Measurements from ENCODE around the gene VGLL4.

Gene VGLL4

GRCh38 chr3:11570789-11571495 is 72.8 kb downstream of the VGLL4 start:
- TF ChIP-seq POLR2A (IDR thresholded peaks at IDR 0.05; ENCODE audit: low read depth, low read length) = no peak
- peak; percentile 52 for DNase-seq (ENCODE audit: insufficient read length, low spot score)
- no peak for FAIRE-seq

DNA sequence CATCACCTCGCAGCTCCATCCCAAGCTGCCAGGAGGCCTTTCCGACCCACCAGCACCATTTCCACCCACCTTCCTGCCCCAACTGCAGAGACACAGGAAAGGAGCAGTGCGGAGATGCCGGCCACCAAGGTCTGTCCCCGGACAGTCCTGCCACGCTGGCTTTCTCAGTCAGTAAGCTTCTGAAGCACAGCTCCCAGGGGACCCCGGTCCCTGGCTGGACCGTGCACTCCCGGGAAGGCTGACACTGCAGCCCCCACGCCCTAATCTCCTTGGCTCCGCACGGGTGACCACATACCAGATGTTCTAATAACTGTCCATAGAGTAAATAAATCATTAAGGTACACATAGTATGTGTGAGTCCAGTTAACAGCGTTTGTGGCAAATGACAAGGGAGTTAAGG is 73.5 kb downstream of the VGLL4 start:
- FAIRE-seq (no peak), DNase-seq (ENCODE audit: insufficient read length, low spot score) (no peak)
- TF ChIP-seq POLR2A (IDR thresholded peaks at IDR 0.05; ENCODE audit: low read depth, low read length) = no peak

GRCh38 chr3:11569156-11569741 is 74.5 kb downstream of the VGLL4 start:
- no peak for DNase-seq (ENCODE audit: insufficient read length, low spot score)
- no peak for TF ChIP-seq POLR2A (IDR thresholded peaks at IDR 0.05; ENCODE audit: low read depth, low read length)
- FAIRE-seq = no peak

DNA sequence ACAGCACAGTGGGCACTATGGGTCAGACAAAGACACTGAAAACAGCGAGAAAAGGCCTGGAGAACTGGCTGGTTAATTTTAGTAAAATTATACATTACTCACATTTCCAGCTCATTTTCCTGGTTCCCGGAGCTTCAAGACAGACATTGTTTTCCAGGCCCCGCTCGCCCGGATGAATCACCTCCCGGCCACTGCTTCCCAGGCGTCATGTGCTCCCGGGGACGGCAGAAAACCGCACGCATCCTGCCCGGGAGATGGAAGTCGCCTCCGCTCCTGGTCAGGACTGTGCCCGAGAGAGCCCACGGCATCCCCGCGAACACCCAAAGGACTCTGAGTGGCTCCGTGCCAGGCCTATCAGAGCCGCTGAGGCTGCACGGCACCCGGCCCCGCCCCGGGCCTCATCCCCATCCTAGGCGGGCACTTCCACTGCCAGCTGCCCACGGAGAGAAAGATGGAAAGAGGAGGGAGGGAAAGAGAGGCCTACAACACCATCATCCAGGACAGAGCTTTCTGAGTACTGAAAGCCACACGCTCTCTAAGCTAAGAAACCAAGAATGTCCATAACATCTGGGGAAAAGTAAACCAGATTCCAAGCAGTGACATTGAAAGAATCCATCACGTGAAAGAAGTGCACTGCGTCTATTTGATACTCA is 75.1 kb downstream of the VGLL4 start:
- FAIRE-seq (no peak), DNase-seq (ENCODE audit: insufficient read length, low spot score) (peak; percentile 97)
- peak; percentile 45; the same call in 1 of the 2 replicates for TF ChIP-seq POLR2A (IDR thresholded peaks at IDR 0.05; ENCODE audit: low read depth, low read length)

DNA sequence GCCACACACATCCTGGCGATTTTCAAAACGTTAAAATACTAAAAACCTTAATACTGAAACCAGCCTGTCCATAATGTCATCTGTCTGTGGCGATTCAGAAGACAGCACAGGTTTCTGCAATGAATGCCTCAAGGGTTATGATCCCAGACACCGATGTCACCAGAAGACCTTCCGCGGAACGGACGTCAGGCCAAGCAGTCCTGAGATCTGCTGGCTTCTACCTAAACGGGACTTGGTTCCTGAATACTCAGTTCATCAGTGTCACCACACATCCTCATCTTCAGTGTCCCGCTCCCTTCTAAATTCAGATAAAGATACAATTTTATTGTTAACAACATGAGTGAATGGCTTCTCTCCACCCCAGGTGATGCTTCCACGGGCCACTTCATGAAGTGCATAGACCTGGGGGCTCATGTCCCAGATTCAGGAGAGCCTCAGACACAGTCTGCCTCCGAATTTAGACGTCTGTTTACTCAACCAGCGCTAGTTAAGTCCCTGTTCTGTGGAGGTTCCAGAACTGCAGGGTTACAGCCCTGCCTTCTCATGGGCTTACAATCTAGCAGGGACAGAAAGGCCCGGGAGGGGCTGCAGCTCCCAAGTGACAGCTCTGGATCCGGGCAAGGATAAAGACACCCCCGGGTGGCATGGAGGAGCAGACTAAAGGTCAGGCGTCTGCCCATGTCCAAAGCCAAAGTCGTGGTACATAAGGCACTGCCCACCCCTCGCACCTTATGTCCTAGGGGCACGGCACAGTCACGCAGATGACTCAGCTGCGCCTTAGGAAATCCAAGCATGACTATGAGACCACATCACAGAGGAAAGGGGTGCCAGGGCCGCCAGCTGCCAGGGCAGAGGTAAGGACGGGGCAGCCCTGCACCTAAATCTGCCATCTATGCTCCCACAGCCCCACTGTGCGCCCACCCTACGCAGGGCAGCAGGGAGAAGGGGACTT is 75.9 kb downstream of the VGLL4 start:
- no peak for TF ChIP-seq POLR2A (IDR thresholded peaks at IDR 0.05; ENCODE audit: low read depth, low read length)
- DNase-seq (ENCODE audit: insufficient read length, low spot score) (peak; percentile 91), FAIRE-seq (peak; percentile 15)

- no peak for TF ChIP-seq POLR2A (IDR thresholded peaks at IDR 0.05; ENCODE audit: low read depth, low read length)
- FAIRE-seq (no peak), DNase-seq (ENCODE audit: insufficient read length, low spot score) (no peak)
Measured at GRCh38 chr3:11566916-11567315, 76.8 kb downstream of the VGLL4 start.

GRCh38 chr3:11566478-11566877 is 77.2 kb downstream of the VGLL4 start:
- no peak for TF ChIP-seq POLR2A (IDR thresholded peaks at IDR 0.05; ENCODE audit: low read depth, low read length)
- DNase-seq (ENCODE audit: insufficient read length, low spot score) (no peak), FAIRE-seq (no peak)

- FAIRE-seq (no peak), DNase-seq (ENCODE audit: insufficient read length, low spot score) (no peak)
- no peak for TF ChIP-seq POLR2A (IDR thresholded peaks at IDR 0.05; ENCODE audit: low read depth, low read length)
Measured at GRCh38 chr3:11565932-11566331, 77.8 kb downstream of the VGLL4 start.

- FAIRE-seq (no peak), DNase-seq (ENCODE audit: insufficient read length, low spot score) (no peak)
- TF ChIP-seq POLR2A (IDR thresholded peaks at IDR 0.05; ENCODE audit: low read depth, low read length) = no peak
Measured at GRCh38 chr3:11565492-11565891, 78.2 kb downstream of the VGLL4 start.

- no peak for TF ChIP-seq POLR2A (IDR thresholded peaks at IDR 0.05; ENCODE audit: low read depth, low read length)
- FAIRE-seq (no peak), DNase-seq (ENCODE audit: insufficient read length, low spot score) (no peak)
Measured at GRCh38 chr3:11565072-11565471, 78.6 kb downstream of the VGLL4 start.

DNA sequence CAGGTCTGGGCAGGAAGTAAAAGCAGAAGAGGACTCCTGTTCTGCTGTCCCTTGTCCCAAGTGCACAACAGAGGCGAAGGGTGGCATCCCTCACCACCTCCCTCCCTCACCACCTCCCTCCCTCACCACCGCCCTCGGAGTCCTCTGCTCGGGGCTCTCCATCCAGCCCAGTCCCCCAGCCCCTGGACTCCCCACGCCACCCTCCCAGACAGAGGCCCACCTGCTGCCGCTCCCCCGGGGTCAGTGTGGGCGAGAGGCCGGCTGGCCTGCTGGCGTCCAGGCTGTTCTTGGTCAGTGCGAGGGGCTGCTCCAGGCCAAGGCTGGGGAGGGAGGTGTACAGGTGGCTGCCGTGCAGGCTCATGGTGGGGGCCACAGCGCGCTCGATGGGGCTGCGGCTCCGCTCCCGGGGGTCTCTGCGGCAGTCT is 79.1 kb downstream of the VGLL4 start:
- FAIRE-seq (no peak), DNase-seq (ENCODE audit: insufficient read length, low spot score) (no peak)
- TF ChIP-seq POLR2A (IDR thresholded peaks at IDR 0.05; ENCODE audit: low read depth, low read length) = no peak

- FAIRE-seq = no peak
- no peak for TF ChIP-seq POLR2A (IDR thresholded peaks at IDR 0.05; ENCODE audit: low read depth, low read length)
- DNase-seq (ENCODE audit: insufficient read length, low spot score) = no peak
Measured at GRCh38 chr3:11563865-11564185, 79.9 kb downstream of the VGLL4 start.

DNA sequence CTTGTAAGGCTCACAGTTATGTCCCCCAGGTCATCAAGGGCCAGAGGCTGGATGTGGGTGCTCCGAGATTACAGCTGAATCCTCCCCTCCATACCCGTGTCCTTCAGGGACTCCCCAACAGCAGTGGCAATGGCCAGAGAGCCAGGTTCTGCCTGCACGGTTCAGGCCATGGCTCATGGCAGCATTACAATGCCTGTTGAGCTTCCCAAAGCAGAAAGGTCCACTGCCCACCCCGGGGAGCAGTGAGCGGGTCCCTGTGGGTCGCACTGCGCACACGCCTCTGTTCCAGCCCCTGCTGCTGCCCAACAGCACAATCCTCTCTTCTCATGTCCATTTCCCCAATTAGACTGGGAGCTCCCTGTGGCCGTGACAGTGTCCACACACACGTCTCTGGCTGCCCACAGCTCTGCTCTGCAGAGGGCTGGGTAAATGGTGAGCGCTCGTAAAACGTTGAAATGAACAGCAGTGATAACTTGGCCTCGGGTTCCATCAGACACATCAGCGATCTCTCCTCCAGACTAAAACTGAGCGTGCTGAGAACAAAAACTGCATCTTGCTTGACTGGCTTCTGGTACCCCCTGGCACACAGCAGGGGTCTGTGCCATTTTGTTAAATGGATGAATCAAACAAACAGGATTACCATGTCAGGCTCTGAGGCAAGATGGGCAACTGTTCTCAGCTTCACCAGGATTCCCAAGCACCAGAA is 80.4 kb downstream of the VGLL4 start:
- FAIRE-seq = no peak
- DNase-seq (ENCODE audit: insufficient read length, low spot score) = no peak
- no peak for TF ChIP-seq POLR2A (IDR thresholded peaks at IDR 0.05; ENCODE audit: low read depth, low read length)
